Airway epithelial cell (primary cell): ENCODE measurements around the gene VAMP3. TPM values are rescaled to one million over a fixed set of nuclear protein-coding genes. Genes with fewer than 3 reads are reported as not detected.

Experiments used
- total RNA-seq: library from RNA; depleted of rRNA; stranded (reverse); fragments of >200 nt; gene quantifications from 2 replicates; pipeline ENCODE4 v1.2.3, GENCODE V29; 2015

VAMP3 gene
- 82.1 and 113 TPM in 2 replicates for total RNA-seq

GRCh38 chr1:7770997-7771822 lies at the start of gene VAMP3:
Gene VAMP3 (plus strand): TSS chr1:7771296. CDS start chr1:7771384, 88 bp downstream.

GRCh38 chr1:7783826-7784491 lies 12.9 kb downstream of the VAMP3 start, which contains the start of gene PER3:
Gene PER3 (plus strand): TSS chr1:7784291. CDS start chr1:7784878, 587 bp downstream.

Other genes with a start within 250 kb of the VAMP3 start
- 1.2 and 2.5 TPM in 2 replicates for gene PER3, start 13.0 kb downstream of the VAMP3 start, total RNA-seq
- gene UTS2, start 81.8 kb downstream of the VAMP3 start, total RNA-seq, result 0.33 and 1.3 TPM in 2 replicates
- gene TNFRSF9, start 169.5 kb downstream of the VAMP3 start, total RNA-seq, result not detected in 2 replicates
- gene PARK7, start 190.4 kb downstream of the VAMP3 start, total RNA-seq, result 261 and 262 TPM in 2 replicates